Smooth muscle cell (in vitro differentiated cells): ENCODE measurements around the gene JOSD1. TPM values are rescaled to one million over a fixed set of nuclear protein-coding genes. Genes with fewer than 3 reads are reported as not detected.
A peak's percentile ranks its signal among the peaks of the same experiment; 100 is the strongest.
"Not testable (repeated sequence)": the region's sequence is repeated elsewhere in the genome, so short reads cannot be mapped to it uniquely, and the experiment has no call there.

ENCODE experiments used
- DNase-seq: peaks from one replicate; lab custom pipeline; 2025; ENCODE audit not compliant: unreplicated experiment; lab: John Stamatoyannopoulos, UW
- H2AFZ ChIP-seq: fragments of 200-600 bp; sonication (generic); 2 replicates; pipeline ENCODE4 v1.6.0; 2016; ENCODE audit warnings: antibody characterized with exemption, low read depth, mild to moderate bottlenecking
- H3F3A ChIP-seq: fragments of 200-600 bp; sonication (generic); 2 replicates; pipeline ENCODE4 v1.6.0; 2017; ENCODE audit warnings: antibody characterized with exemption, low read depth
- H3K27ac ChIP-seq: fragments of 200-600 bp; sonication (generic); 2 replicates; pipeline ENCODE4 v1.5.1; 2016; ENCODE audit warnings: low read depth, mild to moderate bottlenecking
- H3K27me3 ChIP-seq: fragments of 200-600 bp; sonication (generic); 2 replicates; pipeline ENCODE4 v1.6.1; 2016; ENCODE audit warnings: low read depth, mild to moderate bottlenecking
- H3K36me3 ChIP-seq: fragments of 200-600 bp; sonication (generic); 2 replicates; pipeline ENCODE4 v1.5.1; 2016; ENCODE audit warnings: low read depth
- H3K4me1 ChIP-seq: fragments of 200-600 bp; sonication (generic); 2 replicates; pipeline ENCODE4 v1.5.1; 2016; ENCODE audit warnings: low read depth
- H3K4me2 ChIP-seq: fragments of 200-600 bp; sonication (generic); 2 replicates; pipeline ENCODE4 v1.6.0; 2016; ENCODE audit warnings: mild to moderate bottlenecking
- H3K4me3 ChIP-seq: fragments of 200-600 bp; sonication (generic); 2 replicates; pipeline ENCODE4 v1.5.1; 2016; ENCODE audit warnings: mild to moderate bottlenecking
- H3K79me2 ChIP-seq: fragments of 200-600 bp; sonication (generic); 2 replicates; pipeline ENCODE4 v1.6.0; 2016; ENCODE audit warnings: low read depth, mild to moderate bottlenecking
- H3K9ac ChIP-seq: fragments of 200-600 bp; sonication (generic); 2 replicates; pipeline ENCODE4 v1.6.0; 2016; ENCODE audit warnings: low read depth
- H3K9me3 ChIP-seq: fragments of 200-600 bp; sonication (generic); replicated peaks from 2 replicates; pipeline ENCODE4 v1.5.1; 2016; ENCODE audit warnings: low read depth
- H4K20me1 ChIP-seq: fragments of 200-600 bp; sonication (generic); 2 replicates; pipeline ENCODE4 v1.6.0; 2016; ENCODE audit warnings: low read depth
- WGBS: methylation state at CpG from one replicate; pipeline ENCODE4 v1.1.7; 2016; ENCODE audit warnings: low lambda C conversion rate; 5-methylcytosine and 5-hydroxymethylcytosine counted together
- polyA plus RNA-seq: library from polyadenylated mRNA; unstranded; fragments of >200 nt; fragmentation: Nextera tagmentation; extraction: Ambion mirVana; gene quantifications from 2 replicates; pipeline ENCODE4 v1.2.1, GENCODE V29; 2016
- total RNA-seq: library from RNA; depleted of rRNA; stranded (reverse); fragments of >200 nt; gene quantifications from 2 replicates; pipeline ENCODE4 v1.2.3, GENCODE V29; 2014
- TF ChIP-seq, protein P1 (sequence below): fragments of 200-600 bp; sonication (generic); IDR thresholded peaks from 2 replicates; pipeline ENCODE4 v1.5.1; 2017; ENCODE audit warnings: borderline replicate concordance, mild to moderate bottlenecking, antibody characterized with exemption; ENCODE audit not compliant: insufficient read depth, poor library complexity, severe bottlenecking

Gene JOSD1
- total and polyA plus RNA-seq, 2 experiments from 2014 or later = 6.2 to 38.9 TPM

DNA sequence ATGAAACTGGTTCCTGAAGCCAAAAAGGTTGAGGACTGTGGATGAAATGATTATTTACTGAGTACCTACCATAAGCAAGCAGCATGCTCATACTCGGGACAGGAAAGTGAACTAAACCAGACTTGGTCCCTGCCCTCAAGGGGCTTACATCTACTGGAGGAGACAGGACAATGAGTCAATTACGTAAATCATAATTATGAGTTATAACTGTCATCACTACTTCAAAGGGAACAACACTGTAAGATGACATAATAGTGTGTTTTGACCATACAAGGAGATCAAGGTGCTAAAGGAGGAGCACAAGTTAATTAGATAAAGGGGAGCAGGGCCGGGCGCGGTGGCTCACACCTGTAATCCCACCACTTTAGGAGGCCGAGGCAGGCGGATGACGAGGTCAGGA lies 47.0 kb downstream of the JOSD1 start:
- 98% methylated on average over 8 of the region's 8 CpGs for WGBS
- Histone ChIP-seq H3K4me2 (no peak overlapping the region), H3K4me3 (no peak overlapping the region), H3K4me1 (peaks cover 13% of the 10 kb centered on the region), H3K9me3 (no peaks in the 10 kb centered on the region), H2AFZ (no peak overlapping the region), H4K20me1 (no peaks in the 10 kb centered on the region), H3K36me3 (no peaks in the 10 kb centered on the region), H3K27ac (no peak overlapping the region), H3K79me2 (peaks cover 23% of the 10 kb centered on the region), H3K9ac (no peak overlapping the region), H3K27me3 (no peaks in the 10 kb centered on the region), H3F3A (no peaks in the 10 kb centered on the region)
- no peak for DNase-seq
- TF ChIP-seq, protein P1, sequence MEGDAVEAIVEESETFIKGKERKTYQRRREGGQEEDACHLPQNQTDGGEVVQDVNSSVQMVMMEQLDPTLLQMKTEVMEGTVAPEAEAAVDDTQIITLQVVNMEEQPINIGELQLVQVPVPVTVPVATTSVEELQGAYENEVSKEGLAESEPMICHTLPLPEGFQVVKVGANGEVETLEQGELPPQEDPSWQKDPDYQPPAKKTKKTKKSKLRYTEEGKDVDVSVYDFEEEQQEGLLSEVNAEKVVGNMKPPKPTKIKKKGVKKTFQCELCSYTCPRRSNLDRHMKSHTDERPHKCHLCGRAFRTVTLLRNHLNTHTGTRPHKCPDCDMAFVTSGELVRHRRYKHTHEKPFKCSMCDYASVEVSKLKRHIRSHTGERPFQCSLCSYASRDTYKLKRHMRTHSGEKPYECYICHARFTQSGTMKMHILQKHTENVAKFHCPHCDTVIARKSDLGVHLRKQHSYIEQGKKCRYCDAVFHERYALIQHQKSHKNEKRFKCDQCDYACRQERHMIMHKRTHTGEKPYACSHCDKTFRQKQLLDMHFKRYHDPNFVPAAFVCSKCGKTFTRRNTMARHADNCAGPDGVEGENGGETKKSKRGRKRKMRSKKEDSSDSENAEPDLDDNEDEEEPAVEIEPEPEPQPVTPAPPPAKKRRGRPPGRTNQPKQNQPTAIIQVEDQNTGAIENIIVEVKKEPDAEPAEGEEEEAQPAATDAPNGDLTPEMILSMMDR = no peak

DNA sequence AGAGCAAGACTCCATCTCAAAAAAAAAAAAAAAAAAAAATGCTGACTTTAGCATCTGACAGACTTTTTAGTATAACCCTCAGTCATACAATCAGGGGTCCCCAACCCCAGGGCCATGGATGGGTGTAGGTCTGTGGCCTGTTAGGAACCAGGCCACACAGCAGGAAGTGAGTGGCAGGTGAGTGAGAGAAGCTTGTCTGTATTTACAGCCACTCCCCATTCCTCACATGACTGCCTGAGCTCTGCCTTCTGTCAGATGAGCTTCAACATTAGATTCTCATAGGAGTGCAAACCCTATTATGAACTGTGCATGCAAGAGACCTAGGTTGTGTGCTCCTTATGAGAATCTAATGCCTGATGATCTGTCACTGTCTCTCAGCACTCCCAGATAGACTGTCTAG lies 47.9 kb downstream of the JOSD1 start:
- no peaks in the 10 kb centered on the region for H3F3A ChIP-seq
- no peaks in the 10 kb centered on the region for H3K27me3 ChIP-seq
- H3K36me3 ChIP-seq = no peaks in the 10 kb centered on the region
- H3K27ac ChIP-seq = no peak overlapping the region
- no peaks in the 10 kb centered on the region for H4K20me1 ChIP-seq
- H3K4me3 ChIP-seq = no peak overlapping the region
- TF ChIP-seq, protein P1 = no peak
- no peaks in the 10 kb centered on the region for H3K9me3 ChIP-seq
- H3K4me2 ChIP-seq = no peak overlapping the region
- peaks cover 14% of the 10 kb centered on the region for H3K79me2 ChIP-seq
- no peak overlapping the region for H2AFZ ChIP-seq
- H3K9ac ChIP-seq = no peak overlapping the region
- peaks cover 12% of the 10 kb centered on the region for H3K4me1 ChIP-seq
- DNase-seq = no peak

DNA sequence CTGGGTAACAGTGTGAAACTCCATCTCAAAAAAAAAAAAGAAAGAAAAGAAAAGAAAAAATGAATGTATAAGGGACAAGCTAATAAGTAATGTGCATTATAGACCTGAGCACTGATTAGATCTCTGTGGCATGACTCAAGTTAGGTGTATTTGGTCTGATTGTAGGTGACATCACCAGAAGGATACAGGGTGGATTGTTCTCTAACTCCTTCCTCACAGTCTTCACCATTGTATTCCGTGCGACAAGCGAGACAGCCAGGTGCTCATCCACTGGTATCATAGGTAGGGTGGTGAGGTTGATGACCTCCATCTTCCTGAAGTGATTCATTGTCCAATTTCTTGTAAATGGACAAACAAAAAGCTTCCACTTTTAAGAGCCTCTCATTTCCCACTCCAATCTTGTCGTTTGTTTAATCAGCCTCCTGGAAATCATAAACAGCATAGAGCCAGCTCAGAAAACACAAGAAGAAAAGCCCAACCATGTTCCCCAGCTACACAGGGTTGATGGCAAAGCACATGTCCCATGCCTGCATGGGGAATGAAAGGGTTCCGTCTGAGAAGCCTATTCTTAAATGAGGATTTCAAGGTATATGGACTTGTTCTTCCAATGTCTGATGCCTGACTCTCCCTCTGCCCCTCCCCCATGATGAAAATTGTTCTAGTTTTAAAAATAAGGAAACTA lies 50.8 kb downstream of the JOSD1 start:
- Histone ChIP-seq H3K4me2 (no peak overlapping the region), H4K20me1 (no peaks in the 10 kb centered on the region), H3K27me3 (no peaks in the 10 kb centered on the region), H2AFZ (no peak overlapping the region), H3K79me2 (no peaks in the 10 kb centered on the region), H3F3A (no peaks in the 10 kb centered on the region), H3K4me1 (no peaks in the 10 kb centered on the region), H3K9me3 (no peaks in the 10 kb centered on the region), H3K9ac (no peak overlapping the region), H3K36me3 (no peaks in the 10 kb centered on the region), H3K27ac (peak overlapping the region; percentile 62), H3K4me3 (no peak overlapping the region)
- no peak for DNase-seq
- TF ChIP-seq, protein P1 = no peak
- WGBS = 77% methylated on average over 5 of the region's 5 CpGs

DNA sequence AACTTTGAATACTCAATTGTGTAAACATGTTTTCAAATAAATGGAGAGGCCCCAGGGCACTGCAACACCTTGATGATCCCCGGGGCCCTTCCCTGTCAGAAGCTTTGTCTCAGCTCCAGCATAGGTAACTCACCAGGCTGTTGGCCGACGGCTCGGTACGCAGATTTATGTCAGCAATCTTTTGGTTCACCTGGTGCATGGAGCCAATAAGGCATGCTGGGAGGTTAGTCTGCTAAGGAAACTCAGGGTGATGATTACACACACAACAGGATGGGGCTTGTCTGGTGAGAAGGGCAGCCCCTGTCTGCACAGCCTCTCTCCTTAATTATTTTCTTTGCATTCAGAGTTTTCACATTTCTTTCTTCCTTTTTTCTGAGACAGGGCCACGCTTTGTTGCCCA lies 55.3 kb downstream of the JOSD1 start:
- DNase-seq = no peak
- Histone ChIP-seq H3K9ac (no peak overlapping the region), H2AFZ (no peak overlapping the region), H3K4me2 (no peak overlapping the region), H3F3A (no peaks in the 10 kb centered on the region), H3K9me3 (no peaks in the 10 kb centered on the region), H3K36me3 (no peaks in the 10 kb centered on the region), H4K20me1 (no peaks in the 10 kb centered on the region), H3K27me3 (no peaks in the 10 kb centered on the region), H3K4me1 (no peaks in the 10 kb centered on the region), H3K4me3 (no peak overlapping the region), H3K79me2 (no peaks in the 10 kb centered on the region), H3K27ac (no peak overlapping the region)
- TF ChIP-seq, protein P1 = no peak
- 84% methylated on average over 6 of the region's 6 CpGs for WGBS

DNA sequence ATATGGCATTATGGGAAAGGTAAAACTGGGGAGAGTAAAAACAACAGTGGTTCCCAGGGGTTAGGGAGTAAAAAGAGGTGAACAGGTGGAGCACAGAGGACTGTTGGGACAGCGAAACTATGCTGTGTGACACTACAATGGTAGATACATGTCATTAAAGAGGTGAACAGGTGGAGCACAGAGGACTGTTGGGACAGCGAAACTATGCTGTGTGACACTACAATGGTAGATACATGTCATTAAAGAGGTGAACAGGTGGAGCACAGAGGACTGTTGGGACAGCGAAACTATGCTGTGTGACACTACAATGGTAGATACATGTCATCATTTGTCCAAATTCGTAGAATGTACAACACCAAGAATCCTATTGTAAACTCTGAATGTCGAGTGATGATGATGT lies 56.5 kb downstream of the JOSD1 start:
- not testable (repeated sequence) for H3K4me3 ChIP-seq, H2AFZ ChIP-seq, H3K79me2 ChIP-seq, H3K9ac ChIP-seq, H3K4me2 ChIP-seq, H3K4me1 ChIP-seq, H3K36me3 ChIP-seq, DNase-seq, H3K27ac ChIP-seq, H4K20me1 ChIP-seq, H3F3A ChIP-seq, H3K27me3 ChIP-seq, H3K9me3 ChIP-seq
- WGBS = 94% methylated on average over 5 of the region's 5 CpGs
